Measurements from ENCODE around the gene IL17A.
A peak's percentile ranks its signal among the peaks of the same experiment; 100 is the strongest.

IL17A gene

GRCh38 chr6:52209770-52210169, 23.6 kb downstream of the IL17A start:
- Histone ChIP-seq H3K36me3 (ENCODE audit: control insufficient read depth, insufficient read depth, low read length) (no peaks in the 10 kb centered on the region), H3K27me3 (replicated peaks; ENCODE audit: control insufficient read depth, insufficient read depth, low read length) (no peaks in the 10 kb centered on the region), H3K4me3 (replicated peaks; ENCODE audit: low read depth, low read length) (no peak overlapping the region)
- no peak for TF ChIP-seq CTCF (IDR thresholded peaks at IDR 0.05; ENCODE audit: insufficient read depth, low read length, poor library complexity, severe bottlenecking)
- DNase-seq (ENCODE audit: extremely low read depth, insufficient read length), result no peak

- TF ChIP-seq CTCF (IDR thresholded peaks at IDR 0.05; ENCODE audit: insufficient read depth, low read length, poor library complexity, severe bottlenecking), result no peak
- DNase-seq (ENCODE audit: extremely low read depth, insufficient read length), result no peak
- no peaks in the 10 kb centered on the region for H3K36me3 ChIP-seq (ENCODE audit: control insufficient read depth, insufficient read depth, low read length)
Observed at GRCh38 chr6:52210227-52210626, 24.1 kb downstream of the IL17A start.

GRCh38 chr6:52213127-52213526, 27.0 kb downstream of the IL17A start:
- no peak overlapping the region for H3K4me3 ChIP-seq (replicated peaks; ENCODE audit: low read depth, low read length)
- no peaks in the 10 kb centered on the region for H3K27me3 ChIP-seq (replicated peaks; ENCODE audit: control insufficient read depth, insufficient read depth, low read length)
- DNase-seq (ENCODE audit: extremely low read depth, insufficient read length), result no peak
- TF ChIP-seq CTCF (IDR thresholded peaks at IDR 0.05; ENCODE audit: insufficient read depth, low read length, poor library complexity, severe bottlenecking), result peak; percentile 43
- H3K36me3 ChIP-seq (ENCODE audit: control insufficient read depth, insufficient read depth, low read length), result no peaks in the 10 kb centered on the region

More at GRCh38 chr6:52210227-52210626, 24.1 kb downstream of the IL17A start:
- no peak overlapping the region for H3K4me3 ChIP-seq (replicated peaks; ENCODE audit: low read depth, low read length)
- no peaks in the 10 kb centered on the region for H3K27me3 ChIP-seq (replicated peaks; ENCODE audit: control insufficient read depth, insufficient read depth, low read length)

GRCh38 chr6:52215787-52216186, 29.6 kb downstream of the IL17A start:
- H3K27me3 ChIP-seq (replicated peaks; ENCODE audit: control insufficient read depth, insufficient read depth, low read length), result no peaks in the 10 kb centered on the region
- H3K36me3 ChIP-seq (ENCODE audit: control insufficient read depth, insufficient read depth, low read length), result no peaks in the 10 kb centered on the region
- TF ChIP-seq CTCF (IDR thresholded peaks at IDR 0.05; ENCODE audit: insufficient read depth, low read length, poor library complexity, severe bottlenecking), result no peak
- H3K4me3 ChIP-seq (replicated peaks; ENCODE audit: low read depth, low read length), result no peak overlapping the region
- DNase-seq (ENCODE audit: extremely low read depth, insufficient read length), result no peak

GRCh38 chr6:52216932-52217575, 30.9 kb downstream of the IL17A start:
- peak; percentile 11 for DNase-seq (ENCODE audit: extremely low read depth, insufficient read length)
- Histone ChIP-seq H3K27me3 (replicated peaks; ENCODE audit: control insufficient read depth, insufficient read depth, low read length) (no peaks in the 10 kb centered on the region), H3K4me3 (replicated peaks; ENCODE audit: low read depth, low read length) (no peak overlapping the region), H3K36me3 (ENCODE audit: control insufficient read depth, insufficient read depth, low read length) (no peaks in the 10 kb centered on the region)
- TF ChIP-seq CTCF (IDR thresholded peaks at IDR 0.05; ENCODE audit: insufficient read depth, low read length, poor library complexity, severe bottlenecking), result no peak

GRCh38 chr6:52217761-52218160, 31.6 kb downstream of the IL17A start:
- TF ChIP-seq CTCF (IDR thresholded peaks at IDR 0.05; ENCODE audit: insufficient read depth, low read length, poor library complexity, severe bottlenecking), result no peak
- no peak for DNase-seq (ENCODE audit: extremely low read depth, insufficient read length)
- H3K36me3 ChIP-seq (ENCODE audit: control insufficient read depth, insufficient read depth, low read length), result no peaks in the 10 kb centered on the region
- H3K4me3 ChIP-seq (replicated peaks; ENCODE audit: low read depth, low read length), result no peak overlapping the region
- no peaks in the 10 kb centered on the region for H3K27me3 ChIP-seq (replicated peaks; ENCODE audit: control insufficient read depth, insufficient read depth, low read length)

Data from GM06990 (cell line).